Prostate gland (tissue), 2 donors: ENCODE measurements around the gene SOX8.

Source experiments
- POLR2AphosphoS5 ChIP-seq: sonication (generic); formaldehyde crosslinking; IDR thresholded peaks from one replicate; pipeline ENCODE4 v1.6.1; 2017; ENCODE audit warnings: antibody characterized with exemption
- TF ChIP-seq, protein P1 (sequence below), 4 experiments: fragments of 200-600 bp in 2 of 4; fragments of 450-650 bp in 2 of 4; sonication (generic) in 2 of 4; IDR thresholded peaks; 1 replicate in 3 of 4; 2 replicates in 1 of 4; pipeline ENCODE4 v1.5.1; 2016 to 2019; ENCODE audit warnings: antibody characterized with exemption in 4 of 4, mild to moderate bottlenecking in 2 of 4, moderate library complexity in 2 of 4

DNA sequence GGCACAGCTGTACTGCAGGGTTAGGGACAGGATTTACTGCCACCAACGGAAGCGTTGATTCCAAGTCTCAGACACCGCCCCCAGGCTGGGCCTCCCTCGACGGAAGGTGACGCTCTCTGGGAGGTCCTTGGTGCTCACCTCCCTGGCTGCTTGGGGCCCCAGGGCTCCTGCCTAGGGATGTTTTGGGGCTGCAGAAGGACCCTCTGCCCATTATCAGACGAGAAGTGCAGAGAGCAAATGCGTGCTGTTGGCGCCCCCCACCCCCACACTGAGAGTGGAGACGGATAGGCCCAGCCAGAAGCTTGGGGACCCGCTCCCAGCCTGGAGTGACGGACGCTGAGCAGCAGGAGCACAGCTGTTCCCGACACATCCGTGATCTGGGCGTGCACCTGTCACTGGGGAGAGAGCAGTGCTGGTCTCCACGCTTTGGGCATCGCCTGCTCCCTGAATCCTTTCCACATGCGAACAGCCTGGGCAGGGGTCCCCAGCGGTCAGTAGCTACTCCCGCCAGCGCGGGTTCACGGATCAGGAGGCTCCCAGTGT is 5.1 kb upstream of the SOX8 start:
- TF ChIP-seq, protein P1, sequence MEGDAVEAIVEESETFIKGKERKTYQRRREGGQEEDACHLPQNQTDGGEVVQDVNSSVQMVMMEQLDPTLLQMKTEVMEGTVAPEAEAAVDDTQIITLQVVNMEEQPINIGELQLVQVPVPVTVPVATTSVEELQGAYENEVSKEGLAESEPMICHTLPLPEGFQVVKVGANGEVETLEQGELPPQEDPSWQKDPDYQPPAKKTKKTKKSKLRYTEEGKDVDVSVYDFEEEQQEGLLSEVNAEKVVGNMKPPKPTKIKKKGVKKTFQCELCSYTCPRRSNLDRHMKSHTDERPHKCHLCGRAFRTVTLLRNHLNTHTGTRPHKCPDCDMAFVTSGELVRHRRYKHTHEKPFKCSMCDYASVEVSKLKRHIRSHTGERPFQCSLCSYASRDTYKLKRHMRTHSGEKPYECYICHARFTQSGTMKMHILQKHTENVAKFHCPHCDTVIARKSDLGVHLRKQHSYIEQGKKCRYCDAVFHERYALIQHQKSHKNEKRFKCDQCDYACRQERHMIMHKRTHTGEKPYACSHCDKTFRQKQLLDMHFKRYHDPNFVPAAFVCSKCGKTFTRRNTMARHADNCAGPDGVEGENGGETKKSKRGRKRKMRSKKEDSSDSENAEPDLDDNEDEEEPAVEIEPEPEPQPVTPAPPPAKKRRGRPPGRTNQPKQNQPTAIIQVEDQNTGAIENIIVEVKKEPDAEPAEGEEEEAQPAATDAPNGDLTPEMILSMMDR (IDR thresholded peaks at IDR 0.05) = no peak
- TF ChIP-seq POLR2AphosphoS5 = no peak
